Left lobe of liver (tissue), 2 donors: ENCODE measurements around the gene SPRY4. TPM values are rescaled to one million over a fixed set of nuclear protein-coding genes. Genes with fewer than 3 reads are reported as not detected.
"Not testable (repeated sequence)": the region's sequence is repeated elsewhere in the genome, so short reads cannot be mapped to it uniquely, and the experiment has no call there.

Experiments used
- ATAC-seq: fragments of 200-7000 bp; cut with Tn5 transposase; one replicate; pipeline ENCODE4 v1.9.1; 2020; ENCODE audit warnings: mild to moderate bottlenecking, moderate library complexity
- DNase-seq: peaks from one replicate; pipeline ENCODE4 v3.0.0-alpha.2; 2020; ENCODE audit warnings: low spot score
- total RNA-seq: library from RNA; stranded (reverse); gene quantifications from one replicate; pipeline ENCODE4 v1.2.1, GENCODE V29; 2021
- donor health status: DM: no; HTN: no; CAD: no; lungs with moderate emphysema.
- donor health status: DM: no; HTN: yes; CAD: no.

The SPRY4 gene, protein sequence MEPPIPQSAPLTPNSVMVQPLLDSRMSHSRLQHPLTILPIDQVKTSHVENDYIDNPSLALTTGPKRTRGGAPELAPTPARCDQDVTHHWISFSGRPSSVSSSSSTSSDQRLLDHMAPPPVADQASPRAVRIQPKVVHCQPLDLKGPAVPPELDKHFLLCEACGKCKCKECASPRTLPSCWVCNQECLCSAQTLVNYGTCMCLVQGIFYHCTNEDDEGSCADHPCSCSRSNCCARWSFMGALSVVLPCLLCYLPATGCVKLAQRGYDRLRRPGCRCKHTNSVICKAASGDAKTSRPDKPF
- 6.9 TPM for total RNA-seq

DNA sequence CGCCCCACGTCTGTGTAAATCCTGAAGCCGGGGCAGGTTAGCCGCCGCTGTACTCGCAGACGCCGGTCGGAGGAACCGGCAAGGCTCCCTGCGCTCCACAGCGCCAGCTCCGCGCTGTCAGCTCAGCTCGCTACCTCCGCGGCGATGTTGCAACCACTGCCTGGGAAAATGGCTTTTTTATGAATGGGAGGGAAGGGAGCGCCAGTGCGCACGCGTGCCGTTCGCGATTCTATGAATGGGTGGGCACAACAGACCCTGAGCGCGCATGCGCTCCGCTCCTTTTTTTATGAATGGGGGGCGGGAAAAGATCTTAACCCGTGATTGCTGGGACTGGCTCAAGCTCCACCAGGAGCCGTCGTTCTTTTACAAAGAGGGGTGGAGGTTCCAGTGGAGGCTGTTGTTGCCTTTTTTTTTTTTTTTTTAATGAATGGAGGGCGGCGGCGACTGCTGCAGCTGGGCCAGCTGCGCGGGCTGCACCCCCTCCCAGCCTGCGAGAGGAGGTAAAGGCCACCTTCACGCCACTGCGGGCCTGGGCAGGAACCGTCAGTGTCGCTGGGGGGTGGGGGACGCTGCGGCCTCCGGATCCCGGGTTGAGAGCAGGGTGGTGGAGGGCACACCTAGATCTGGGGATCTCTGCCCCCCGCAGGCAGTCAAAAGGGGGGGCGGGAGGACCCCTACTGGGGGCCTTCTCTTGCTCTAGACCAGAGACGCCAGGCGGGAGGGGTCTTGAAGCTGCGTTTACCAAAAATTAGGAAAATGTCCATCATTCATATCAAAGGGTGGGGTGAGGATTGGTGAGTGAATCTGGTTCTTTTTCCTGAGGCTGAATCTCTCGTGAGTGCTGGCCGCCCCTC lies at the start of gene SPRY4:
TSS of gene SPRY4 (minus strand) at position 151 of the 854 bp plus-strand sequence. CDS start 9,913 bp downstream, outside the sequence.
- peak; percentile 78 for ATAC-seq
- peak; percentile 94 for DNase-seq

DNA sequence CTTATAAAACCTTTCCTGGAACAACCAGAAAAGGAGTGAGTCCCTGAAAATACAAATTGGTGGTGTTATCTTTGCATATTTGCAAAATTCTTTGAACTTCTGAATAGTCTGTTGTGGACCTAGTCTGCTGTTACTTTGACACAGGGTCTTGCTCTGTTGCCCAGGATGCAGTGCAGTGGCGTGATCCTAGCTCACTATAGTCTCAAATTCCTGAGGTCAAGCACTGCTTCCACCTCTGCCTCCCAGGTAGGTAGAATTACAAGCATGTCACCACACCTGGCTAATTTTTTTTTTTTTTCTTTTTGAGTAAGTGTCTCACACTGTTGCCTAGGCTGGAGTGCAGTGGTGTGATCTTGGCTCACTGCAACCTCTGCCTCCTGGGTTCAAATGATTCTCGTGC lies 43.7 kb upstream of the SPRY4 start:
- ATAC-seq, result no peak

DNA sequence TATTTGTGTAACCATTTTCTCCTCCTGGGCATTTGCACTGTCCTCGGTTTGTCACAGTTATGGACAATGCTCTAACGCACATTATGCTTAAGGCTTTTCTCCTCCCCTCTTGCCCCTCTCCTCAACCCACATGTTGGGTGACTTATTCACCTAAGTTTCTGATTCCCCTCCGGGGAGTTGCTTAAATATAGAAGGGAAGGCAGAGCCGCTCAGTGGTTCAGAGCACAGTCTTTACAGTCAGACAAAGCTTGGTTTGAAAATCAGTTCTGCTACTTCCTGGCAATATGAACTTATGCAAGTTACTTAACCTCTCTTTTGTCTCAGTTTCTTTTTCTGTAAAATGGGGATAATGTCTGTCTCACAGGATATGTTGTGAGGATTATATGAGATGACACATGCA lies 41.2 kb upstream of the SPRY4 start:
- ATAC-seq, result no peak
- no peak for DNase-seq

More for the DNA sequence above, 43.7 kb upstream of the SPRY4 start:
- DNase-seq, result no peak

DNA sequence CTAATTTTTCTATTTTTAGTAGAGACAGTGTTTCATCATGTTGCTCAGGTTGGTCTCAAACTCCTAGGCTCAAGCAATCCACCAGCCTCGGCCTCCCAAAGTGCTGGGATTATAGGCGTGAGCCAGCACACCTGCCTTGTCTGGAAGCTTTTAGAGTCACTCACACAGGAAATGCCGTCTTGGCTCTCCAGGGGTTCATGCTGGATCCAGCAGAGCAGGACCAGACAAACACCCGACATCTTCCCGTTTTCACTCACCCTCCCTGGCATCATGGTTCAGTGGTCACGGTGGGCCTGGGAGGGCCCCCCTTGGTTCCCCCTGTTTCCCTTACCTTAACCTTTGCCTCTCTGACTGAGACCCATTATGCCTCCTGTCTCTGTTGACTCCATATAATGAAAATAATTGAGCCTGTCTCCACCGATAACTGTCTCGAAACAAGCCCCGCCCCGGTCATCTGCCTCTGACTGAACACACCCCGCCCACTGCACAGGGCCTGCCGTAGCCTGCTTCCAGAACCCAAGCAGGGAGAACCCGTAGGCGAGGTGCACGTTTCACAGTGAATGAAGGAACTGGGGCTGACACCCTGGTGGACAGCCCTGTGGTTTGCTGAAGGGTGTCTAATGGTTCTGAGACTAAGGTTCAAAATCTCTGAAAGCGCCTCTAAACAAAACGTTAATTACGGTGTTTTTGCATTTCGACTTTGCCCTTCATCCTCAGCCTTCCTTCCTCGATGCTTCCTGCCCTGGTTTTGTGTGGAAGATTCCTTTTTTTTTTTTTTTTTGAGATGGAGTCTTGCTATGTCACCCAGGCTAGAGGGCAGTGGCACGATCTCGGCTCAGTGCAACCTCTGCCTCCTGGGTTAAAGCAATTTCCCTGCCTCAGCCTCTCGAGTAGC lies 39.7 kb upstream of the SPRY4 start:
- DNase-seq (peak; percentile 58), ATAC-seq (peak; percentile 61)

DNA sequence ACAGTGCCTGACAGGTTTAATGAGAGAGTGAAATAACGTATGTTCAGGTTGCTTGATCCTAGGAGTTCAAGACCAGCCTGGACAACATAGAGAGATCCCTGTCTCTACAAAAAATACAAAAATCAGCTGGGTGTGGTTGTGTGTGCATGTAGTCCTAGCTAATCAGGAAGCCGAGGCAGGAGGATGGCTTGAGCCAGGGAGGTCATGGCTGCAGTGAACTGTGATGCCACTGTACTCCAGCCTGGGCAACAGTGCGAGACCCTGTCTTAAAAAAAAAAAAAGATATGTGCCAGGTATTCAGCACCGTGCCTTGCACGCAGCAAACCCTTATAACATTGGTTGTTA lies 38.8 kb upstream of the SPRY4 start:
- DNase-seq (no peak), ATAC-seq (no peak)

DNA sequence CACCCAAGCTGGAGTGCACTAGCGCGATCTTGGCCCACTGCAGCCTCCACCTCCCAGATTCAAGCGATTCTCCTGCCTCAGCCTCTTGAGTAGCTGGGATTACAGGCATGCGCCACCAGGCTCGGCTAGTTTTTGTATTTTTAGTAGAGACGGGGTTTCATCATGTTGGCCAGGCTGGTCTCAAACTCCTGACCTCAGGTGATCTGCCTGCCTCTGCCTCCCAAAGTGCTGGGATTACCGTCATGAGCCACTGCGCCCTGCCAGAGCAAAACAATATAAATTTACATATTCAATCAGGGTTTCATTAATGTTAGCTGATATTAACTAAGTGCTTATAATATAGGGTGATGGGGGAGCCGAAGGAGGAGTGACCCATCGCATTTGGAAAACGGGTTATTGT lies 37.4 kb upstream of the SPRY4 start:
- ATAC-seq, DNase-seq: not testable (repeated sequence)

DNA sequence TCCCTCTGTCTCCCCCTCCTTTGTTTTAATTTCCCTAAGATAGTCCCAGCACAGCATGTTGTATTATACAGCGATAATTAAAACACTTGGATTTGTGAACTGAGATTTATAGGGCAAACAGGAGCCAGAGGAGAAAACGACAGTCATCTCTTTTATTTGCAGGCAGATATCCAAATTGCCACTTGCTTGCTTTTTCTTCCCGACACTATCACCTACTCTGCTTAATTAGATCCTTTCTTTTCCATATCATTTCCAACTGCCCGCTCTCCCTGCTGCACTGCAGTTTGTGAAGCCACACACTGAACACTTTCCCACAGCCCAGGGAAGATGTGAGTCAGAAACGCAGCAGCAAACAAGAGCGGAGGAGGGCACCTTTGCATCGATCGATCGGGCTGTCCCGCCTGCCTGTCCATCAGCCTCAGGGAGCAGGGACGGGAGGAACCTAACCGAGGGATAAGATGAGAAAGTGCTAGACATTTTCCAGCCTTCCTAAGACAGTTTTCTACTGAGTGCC lies 35.8 kb upstream of the SPRY4 start:
- ATAC-seq, result peak; percentile 58
- no peak for DNase-seq

DNA sequence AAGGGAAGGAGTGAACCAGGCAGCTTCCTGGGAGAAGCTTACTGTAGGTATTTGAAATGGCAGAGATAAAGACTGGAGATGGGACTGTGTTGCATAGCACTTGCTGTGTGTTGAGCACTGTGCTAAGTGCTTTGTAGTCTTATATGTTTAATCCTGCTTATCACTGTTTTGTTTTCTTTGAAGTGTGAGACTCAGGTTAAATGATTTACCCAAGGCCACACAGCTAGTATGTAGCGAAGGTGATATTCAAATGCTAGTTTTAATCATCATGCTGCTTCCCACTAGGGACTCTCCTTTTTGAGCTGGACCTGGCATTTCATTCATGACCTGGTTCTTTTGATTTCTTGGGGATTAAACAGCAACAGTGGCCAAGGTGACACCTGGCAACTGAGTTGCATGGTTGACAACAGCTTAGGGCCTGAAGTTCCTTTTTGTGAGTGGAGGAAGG lies 35.3 kb upstream of the SPRY4 start:
- no peak for ATAC-seq
- no peak for DNase-seq

DNA sequence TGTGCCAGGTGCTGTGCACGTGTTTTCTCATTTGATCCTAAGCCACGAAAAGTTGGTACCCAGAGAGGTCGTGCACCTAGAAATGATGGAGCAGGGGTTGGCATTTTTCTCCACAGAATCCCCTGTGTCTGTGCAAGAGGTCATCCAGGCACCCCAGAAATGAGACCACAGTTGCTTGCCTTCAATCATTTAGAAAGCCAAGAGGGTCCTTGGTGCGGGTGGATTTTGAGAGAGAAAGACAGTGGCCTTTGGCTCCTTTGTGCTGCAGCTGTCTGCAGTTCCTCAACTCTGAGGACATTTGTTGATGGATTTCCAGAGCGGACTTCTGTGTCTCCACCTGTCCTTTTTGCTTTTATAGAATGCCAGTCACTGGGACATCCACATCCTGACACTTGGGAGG lies 33.8 kb upstream of the SPRY4 start:
- no peak for DNase-seq
- no peak for ATAC-seq

DNA sequence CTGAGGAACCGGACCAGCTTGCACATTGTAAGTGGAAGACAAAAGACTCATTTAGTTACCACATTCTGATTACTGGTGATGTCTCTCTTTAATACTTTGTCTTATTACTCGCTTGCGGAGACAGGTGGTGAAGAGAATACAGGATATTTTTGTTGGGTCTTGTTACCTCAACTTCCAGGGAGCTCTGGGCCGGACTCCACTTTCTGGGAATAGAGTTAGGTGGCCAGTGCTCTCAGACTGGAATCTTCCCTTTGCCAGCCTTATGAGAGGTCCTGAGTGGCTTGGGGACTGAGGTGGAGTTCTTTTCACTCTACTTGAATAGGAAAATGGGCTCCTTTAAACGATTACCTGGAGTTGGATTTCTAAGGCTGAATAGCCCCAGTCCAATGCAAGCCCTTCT lies 33.3 kb upstream of the SPRY4 start:
- ATAC-seq (no peak), DNase-seq (no peak)

DNA sequence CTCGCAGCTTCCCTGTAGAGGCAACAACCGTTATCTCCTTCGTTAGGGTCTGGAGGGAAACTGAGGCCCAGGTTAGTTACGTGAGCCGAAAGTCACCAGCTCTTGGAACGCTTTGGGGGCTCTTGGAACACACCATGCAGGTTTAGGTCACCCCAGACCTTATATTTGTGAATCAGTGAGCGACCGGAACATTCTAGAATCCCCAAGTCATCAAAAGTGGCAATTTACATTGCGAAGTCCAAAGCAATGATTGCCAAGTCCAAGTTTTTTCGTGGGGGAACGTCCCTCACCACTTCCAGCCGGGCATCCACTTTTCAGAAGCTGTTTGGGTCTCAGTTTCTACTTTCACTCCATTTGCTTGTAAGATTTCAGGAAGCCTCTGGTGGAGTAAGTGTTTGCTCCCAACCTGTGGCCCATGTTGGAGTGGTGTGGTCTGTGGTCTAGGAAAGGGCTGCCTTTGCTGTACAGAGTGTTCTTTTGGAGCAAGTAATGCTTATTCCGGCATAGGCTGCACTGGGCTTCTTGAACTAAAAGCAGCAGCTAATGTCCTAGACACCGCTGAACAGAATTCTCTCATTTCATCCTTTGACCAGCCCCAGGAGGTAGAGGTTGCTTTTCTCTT lies 32.8 kb upstream of the SPRY4 start:
- DNase-seq, result no peak
- no peak for ATAC-seq

DNA sequence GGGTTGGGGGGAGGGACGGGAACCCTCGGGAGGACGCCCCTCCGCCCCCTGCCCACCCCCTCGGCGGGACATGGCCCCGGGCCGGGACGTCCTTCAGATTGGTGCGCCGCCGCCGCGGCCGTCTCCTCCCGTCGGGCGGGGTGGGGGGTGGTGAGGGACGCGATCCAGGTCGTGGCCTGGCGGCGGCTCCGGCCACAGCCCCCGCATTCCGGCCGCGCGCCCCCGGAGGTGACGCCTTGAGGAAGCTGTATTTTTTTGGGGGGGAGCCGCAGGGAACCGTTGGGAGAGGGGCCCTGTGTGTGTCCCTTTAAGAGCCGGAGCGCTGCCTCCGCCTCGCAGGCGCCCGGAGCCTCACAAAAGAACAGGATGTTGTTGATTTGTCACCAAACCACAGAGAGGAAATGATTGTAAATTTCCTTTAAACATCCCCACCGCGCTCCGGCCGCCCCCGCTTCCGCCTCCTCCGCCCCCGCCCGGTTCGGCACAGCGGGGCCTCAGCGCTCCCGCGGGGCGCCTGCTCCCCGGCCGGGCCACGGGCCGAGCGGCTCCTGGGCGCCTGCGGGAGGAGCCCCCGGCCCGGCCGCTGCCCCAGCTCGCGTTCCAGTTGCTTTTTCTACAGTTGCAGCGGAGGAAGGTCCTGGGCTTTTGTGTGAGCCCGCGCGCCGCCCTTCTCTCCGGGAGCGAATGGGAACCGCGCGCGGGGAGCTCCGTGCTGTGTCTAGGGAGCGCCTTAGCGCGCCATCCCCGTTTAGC lies 32.1 kb upstream of the SPRY4 start:
- peak; percentile 81 for ATAC-seq
- DNase-seq, result peak; percentile 79

DNA sequence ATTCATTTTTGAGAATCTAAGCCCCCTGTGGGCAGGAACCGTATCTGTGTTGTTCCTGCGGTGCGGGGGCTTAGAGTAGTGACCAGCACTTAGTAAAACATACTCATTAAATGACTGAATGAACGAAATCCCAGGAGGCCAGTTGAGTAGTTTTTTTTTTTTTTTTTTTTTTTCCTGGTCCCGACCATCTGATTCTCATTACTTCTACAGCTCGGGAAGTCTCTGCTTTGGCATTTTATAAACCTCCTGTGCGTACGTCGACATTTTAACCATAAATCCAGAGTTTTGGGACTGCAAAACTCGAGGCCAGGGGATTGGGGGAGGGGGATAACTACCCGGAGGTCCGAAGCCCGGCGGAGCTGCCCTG lies 31.5 kb upstream of the SPRY4 start:
- no peak for ATAC-seq
- no peak for DNase-seq

DNA sequence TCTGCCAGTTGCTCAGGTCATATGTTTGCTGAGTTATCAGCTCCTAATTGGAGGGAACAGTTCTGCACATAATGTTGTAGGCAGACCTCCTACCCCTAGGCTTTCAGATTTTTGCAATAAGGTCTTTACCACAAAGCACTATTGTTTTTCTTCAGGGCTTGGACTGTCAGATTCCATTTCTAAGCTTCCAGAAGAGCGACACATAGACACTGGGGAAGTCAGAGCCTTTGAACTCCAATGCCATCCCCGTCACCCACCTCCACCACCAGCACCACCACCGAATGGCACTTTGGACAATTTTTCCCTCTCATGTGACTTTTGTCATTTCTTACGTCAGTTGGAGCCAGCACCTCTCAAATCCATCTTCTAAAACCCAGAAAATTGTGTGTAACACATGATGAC lies 28.3 kb upstream of the SPRY4 start:
- ATAC-seq (no peak), DNase-seq (no peak)

DNA sequence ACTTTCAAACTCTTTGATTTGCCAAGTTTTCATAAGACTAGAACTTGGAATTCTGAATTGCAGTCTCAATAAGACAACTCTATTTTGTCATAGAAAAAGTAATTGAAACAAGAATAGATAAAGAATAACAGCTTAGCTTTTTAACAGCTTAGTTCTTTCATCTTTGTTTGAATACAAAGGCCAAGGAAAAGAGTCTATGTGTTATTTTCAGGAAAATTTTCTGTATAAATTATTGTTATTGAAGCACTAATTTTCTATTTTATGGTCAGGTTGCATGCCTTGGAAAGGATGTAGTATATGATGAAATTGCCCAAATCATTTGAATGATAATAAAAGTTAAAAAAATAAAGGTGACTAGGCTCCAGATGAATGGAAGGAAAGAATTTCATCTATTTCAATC lies 25.2 kb upstream of the SPRY4 start:
- no peak for ATAC-seq
- DNase-seq, result no peak

DNA sequence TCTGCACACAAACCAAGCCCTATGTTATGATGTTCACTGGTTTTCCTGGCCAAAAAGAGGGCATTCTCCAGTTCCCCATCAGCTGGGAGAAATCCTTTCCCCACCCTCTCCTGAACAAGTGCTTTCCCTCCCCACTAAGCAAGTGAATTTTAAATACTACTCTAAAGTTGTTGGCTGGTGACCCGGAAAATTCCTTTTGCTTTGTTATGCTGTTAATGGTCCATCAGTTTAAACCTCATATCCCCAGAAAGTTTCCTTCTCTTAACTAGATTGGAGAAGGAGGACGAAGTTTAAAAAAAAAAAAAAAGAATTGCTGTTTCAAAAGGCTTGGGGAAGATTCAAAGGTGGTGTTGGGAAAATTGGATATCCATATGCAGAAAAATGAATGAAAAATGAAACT lies 21.9 kb upstream of the SPRY4 start:
- ATAC-seq, result no peak
- no peak for DNase-seq

DNA sequence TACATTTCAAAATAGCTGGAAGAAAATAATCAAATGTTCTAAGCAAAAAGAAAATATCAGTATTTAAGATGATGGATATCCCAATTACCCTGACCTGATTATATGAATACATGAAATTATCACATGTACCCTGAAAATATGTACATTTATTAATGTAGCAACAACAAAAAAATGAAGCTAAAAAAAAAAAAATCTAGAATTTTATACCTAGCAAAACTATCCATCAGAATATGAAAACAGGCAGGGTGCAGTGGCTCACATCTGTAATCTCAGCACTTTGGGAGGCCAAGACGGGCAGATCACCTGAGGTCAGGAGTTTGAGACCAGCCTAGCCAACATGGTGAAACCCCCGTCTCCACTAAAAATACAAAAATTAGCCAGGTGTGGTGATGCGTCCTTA lies 20.1 kb upstream of the SPRY4 start:
- not testable (repeated sequence) for ATAC-seq, DNase-seq

DNA sequence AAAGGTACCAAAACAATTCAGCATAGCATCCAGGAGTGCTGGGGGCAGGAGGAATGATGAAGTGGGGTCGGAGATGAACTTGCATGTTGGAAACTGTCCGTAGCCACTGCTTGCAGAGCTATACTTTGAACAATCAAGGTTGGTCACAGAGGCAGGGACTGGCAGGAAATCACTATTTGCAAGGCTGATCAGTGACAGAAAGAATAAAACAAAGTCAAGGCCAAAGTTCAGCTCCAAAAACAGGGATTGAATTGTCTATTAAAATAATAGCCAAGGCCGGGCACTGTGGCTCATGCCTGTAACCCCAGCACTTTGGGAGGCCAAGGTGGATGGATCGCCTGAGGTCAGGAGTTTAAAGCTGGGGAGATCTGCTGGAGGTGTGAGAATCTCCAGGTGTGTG lies 18.7 kb upstream of the SPRY4 start:
- ATAC-seq, result no peak
- no peak for DNase-seq

DNA sequence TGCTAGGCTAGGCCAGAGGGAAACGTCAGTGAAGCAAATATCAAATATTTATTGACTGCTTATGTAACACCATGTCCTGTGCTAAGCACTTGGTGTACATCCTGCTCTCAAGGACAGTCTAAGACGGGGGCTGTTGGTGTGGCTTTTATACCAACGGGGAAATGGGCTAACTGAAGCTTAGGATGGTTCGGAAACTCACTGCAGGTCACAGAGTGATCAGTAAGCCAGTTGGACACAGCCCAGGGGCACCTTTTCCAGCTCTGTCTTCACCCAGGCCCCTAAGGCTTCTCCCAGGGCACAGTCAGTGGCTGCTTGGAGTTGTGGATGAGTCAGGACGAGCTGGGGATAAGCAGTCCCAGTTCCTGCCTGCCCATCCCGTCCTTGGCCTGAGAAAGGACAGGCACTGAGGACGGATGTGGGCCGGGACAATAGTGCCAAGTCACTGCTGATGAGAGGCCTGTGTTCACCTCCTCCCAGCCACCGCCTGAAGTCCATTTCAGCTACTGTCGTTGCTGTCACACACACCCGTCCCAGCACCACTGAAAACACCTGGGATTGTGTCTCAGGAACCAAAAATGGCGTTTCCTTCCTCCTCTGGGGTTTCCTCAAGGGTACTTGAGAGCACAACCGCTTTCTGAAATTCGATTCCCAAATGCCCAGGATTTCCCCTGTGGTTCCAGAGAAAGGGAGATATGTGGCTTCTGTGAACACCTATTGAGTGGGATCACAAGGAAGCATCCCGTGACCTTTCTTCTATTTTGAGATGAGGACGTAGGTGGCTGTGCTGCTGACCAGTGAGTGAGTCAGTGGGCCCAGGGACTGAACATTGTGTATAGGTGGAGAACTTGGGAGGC lies 17.5 kb upstream of the SPRY4 start:
- DNase-seq (no peak), ATAC-seq (peak; percentile 71)
